ENCODE results near the gene CACNB2. TPM values are rescaled to one million over a fixed set of nuclear protein-coding genes. Genes with fewer than 3 reads are reported as not detected.
A peak's percentile ranks its signal among the peaks of the same experiment; 100 is the strongest.

CACNB2 gene
- total RNA-seq, 4 donors from 2014 or later, result 60.3 to 158 (median 89.1) TPM

- 69 to 86% methylated on average over 4 of the region's 4 CpGs for WGBS, 2 donors (ENCODE audit: low coverage in 1 of 2)
Observed at GRCh38 chr10:18134921-18135320, 5.3 kb upstream of the CACNB2 start.

GRCh38 chr10:18136073-18136791, 4.0 kb upstream of the CACNB2 start:
- 74 to 79% methylated on average over 8 of the region's 8 CpGs for WGBS, 2 donors (ENCODE audit: low coverage in 1 of 2)
- H3K27ac ChIP-seq, result no peak overlapping the region
- peaks cover 0 to 16% (median 4%) of the 10 kb centered on the region in 3 donors for H3K4me1 ChIP-seq
- H3K27me3 ChIP-seq, result peaks cover 8% of the 10 kb centered on the region
- TF ChIP-seq CTCF (IDR thresholded peaks at IDR 0.05) (no peak), POLR2AphosphoS5 (IDR thresholded peaks at IDR 0.05) (no peak), POLR2A (IDR thresholded peaks at IDR 0.05) (no peak), EP300 (IDR thresholded peaks at IDR 0.05) (no peak)
- H3K36me3 ChIP-seq, result no peaks in the 10 kb centered on the region
- ATAC-seq, result no peak
- H3K4me3 ChIP-seq, result no peak overlapping the region
- H3K9me3 ChIP-seq, result no peaks in the 10 kb centered on the region

More at GRCh38 chr10:18134921-18135320, 5.3 kb upstream of the CACNB2 start:
- TF ChIP-seq POLR2A (IDR thresholded peaks at IDR 0.05), result no peak
- no peak for TF ChIP-seq CTCF (IDR thresholded peaks at IDR 0.05)
- TF ChIP-seq EP300 (IDR thresholded peaks at IDR 0.05), result no peak
- TF ChIP-seq POLR2AphosphoS5 (IDR thresholded peaks at IDR 0.05), result no peak
- Histone ChIP-seq H3K27ac (no peak overlapping the region), H3K4me1 (peaks cover 0 to 15% (median 4%) of the 10 kb centered on the region in 3 donors), H3K36me3 (no peaks in the 10 kb centered on the region), H3K4me3 (no peak overlapping the region), H3K27me3 (no peaks in the 10 kb centered on the region), H3K9me3 (no peaks in the 10 kb centered on the region)
- no peak for ATAC-seq

- WGBS, 2 donors (ENCODE audit: low coverage in 1 of 2), result 33 to 96% methylated on average over 1 of the region's 1 CpG
- no peak for ATAC-seq
- H3K27me3 ChIP-seq, result peaks cover 8% of the 10 kb centered on the region
- H3K36me3 ChIP-seq, result no peaks in the 10 kb centered on the region
- H3K4me1 ChIP-seq, result peaks cover 0 to 16% (median 4%) of the 10 kb centered on the region in 3 donors
- no peak overlapping the region for H3K4me3 ChIP-seq
- TF ChIP-seq CTCF (IDR thresholded peaks at IDR 0.05), result no peak
- TF ChIP-seq POLR2A (IDR thresholded peaks at IDR 0.05), result no peak
- TF ChIP-seq EP300 (IDR thresholded peaks at IDR 0.05), result no peak
- TF ChIP-seq POLR2AphosphoS5 (IDR thresholded peaks at IDR 0.05), result no peak
- H3K9me3 ChIP-seq, result no peaks in the 10 kb centered on the region
- no peak overlapping the region for H3K27ac ChIP-seq
Observed at GRCh38 chr10:18137111-18137510, 3.1 kb upstream of the CACNB2 start.

GRCh38 chr10:18140957-18141845, 977 bp downstream of the CACNB2 start:
- TF ChIP-seq POLR2A (IDR thresholded peaks at IDR 0.05) (no peak), EP300 (IDR thresholded peaks at IDR 0.05) (no peak), CTCF (IDR thresholded peaks at IDR 0.05) (peak in 1 of 4 experiments; percentile 25), POLR2AphosphoS5 (IDR thresholded peaks at IDR 0.05) (peak; percentile 11)
- no peak for ATAC-seq

More at GRCh38 chr10:18140957-18141845, 977 bp downstream of the CACNB2 start:
- H3K4me3 ChIP-seq, result peak overlapping the region; percentile 58 to 79
- H3K27ac ChIP-seq, result peak overlapping the region; percentile 91 to 93 (median 92)
- H3K36me3 ChIP-seq, result no peaks in the 10 kb centered on the region
- peaks cover 0 to 40% (median 7%) of the 10 kb centered on the region in 3 donors for H3K4me1 ChIP-seq
- 7% methylated on average over 10 of the region's 41 CpGs; no CpG with 5 or more reads in 1 of the 2 donors for WGBS, 2 donors (ENCODE audit: low coverage in 1 of 2)
- H3K9me3 ChIP-seq, result no peaks in the 10 kb centered on the region
- H3K27me3 ChIP-seq, result peaks cover 8% of the 10 kb centered on the region

Measured in gastroesophageal sphincter (tissue), 4 donors.